ENCODE data around the gene TOMM22.

DNA sequence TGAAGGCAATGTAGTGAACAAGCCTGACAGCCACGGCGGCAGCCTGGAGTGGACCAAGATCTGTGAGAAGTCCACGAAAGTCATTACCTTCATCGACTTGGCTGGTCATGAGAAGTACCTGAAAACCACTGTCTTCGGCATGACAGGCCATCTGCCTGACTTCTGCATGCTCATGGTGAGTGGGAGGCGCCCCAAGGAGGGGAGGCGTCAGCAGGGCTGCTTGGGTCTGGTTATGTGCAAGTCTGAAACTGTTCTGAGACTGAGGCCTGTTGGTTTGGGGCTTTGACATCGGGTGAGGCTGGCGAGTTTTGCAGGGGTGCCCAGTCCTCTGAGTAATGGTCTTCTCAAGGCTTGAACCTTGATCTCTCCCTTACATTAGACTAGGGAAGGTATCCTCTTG, 35.1 kb downstream of the TOMM22 start:
- no peak for TF ChIP-seq CTCF (conservative IDR thresholded peaks at IDR 0.05; ENCODE audit: low read length)
- no peak for TF ChIP-seq EZH2phosphoT487 (IDR thresholded peaks at IDR 0.05; ENCODE audit: borderline replicate concordance)

All from Loucy (cell line).